Stimulated activated CD4-positive, alpha-beta T cell treated with anti-CD3 and anti-CD28 coated beads, Interleukin-15, amount 100 ng/mL, for 48 hours (primary cell): ENCODE results near the gene MPRIP.

Source experiments
- DNase-seq, 2 donors: peaks; one replicate each; pipeline ENCODE4 v3.0.0-alpha.2; 2020; ENCODE audit warnings: low read depth in 2 of 2

MPRIP gene

GRCh38 chr17:17028878-17029535 is 13.2 kb upstream of the MPRIP start:
- DNase-seq: no peak

GRCh38 chr17:17029938-17030337 is 12.3 kb upstream of the MPRIP start:
- no peak for DNase-seq

GRCh38 chr17:17030515-17031211 is 11.6 kb upstream of the MPRIP start:
- DNase-seq: no peak

- DNase-seq: no peak
Measured at GRCh38 chr17:17032131-17032692, 10.0 kb upstream of the MPRIP start.

- DNase-seq: no peak
Measured at GRCh38 chr17:17033466-17033865, 8.8 kb upstream of the MPRIP start.

GRCh38 chr17:17034026-17034425 is 8.2 kb upstream of the MPRIP start:
- no peak for DNase-seq

GRCh38 chr17:17034496-17035075 is 7.7 kb upstream of the MPRIP start:
- DNase-seq: no peak

GRCh38 chr17:17035490-17035889 is 6.8 kb upstream of the MPRIP start:
- DNase-seq: no peak

- DNase-seq: no peak
Measured at GRCh38 chr17:17035920-17036523, 6.2 kb upstream of the MPRIP start.

GRCh38 chr17:17036524-17036998 is 5.7 kb upstream of the MPRIP start:
- no peak for DNase-seq

GRCh38 chr17:17039911-17040310 is 2.3 kb upstream of the MPRIP start:
- no peak for DNase-seq

- no peak for DNase-seq
Measured at GRCh38 chr17:17041018-17041521, 1.2 kb upstream of the MPRIP start.

GRCh38 chr17:17041571-17042383 is 480 bp upstream of the MPRIP start:
- DNase-seq: peak; percentile 92 to 97

- no peak for DNase-seq
Measured at GRCh38 chr17:17042851-17043460, 699 bp downstream of the MPRIP start.

GRCh38 chr17:17043461-17044271 is 1.4 kb downstream of the MPRIP start:
- DNase-seq: no peak

GRCh38 chr17:17044846-17045561 is 2.7 kb downstream of the MPRIP start:
- no peak for DNase-seq

- DNase-seq: no peak
Measured at GRCh38 chr17:17048106-17048505, 5.8 kb downstream of the MPRIP start.

GRCh38 chr17:17050346-17051345 is 8.4 kb downstream of the MPRIP start:
- DNase-seq: no peak
